Lung (tissue), 12 donors: Measurements from ENCODE around the gene PCK1. TPM values are rescaled to one million over a fixed set of nuclear protein-coding genes. Genes with fewer than 3 reads are reported as not detected.

Experiments
- ATAC-seq: fragments of 200-7000 bp; cut with Tn5 transposase; one replicate; pipeline ENCODE4 v1.9.1; 2020; ENCODE audit warnings: moderate number of reproducible peaks; ENCODE audit not compliant: insufficient read depth, low FRiP score
- DNase-seq, 3 donors: peaks; one replicate each; pipeline ENCODE4 v3.0.0-alpha.2; 2013 to 2017
- H3K27ac ChIP-seq, 2 donors: one replicate each; pipeline ENCODE4 v1.5.1; 2013; ENCODE audit warnings: mild to moderate bottlenecking in 2 of 2, moderate library complexity in 2 of 2, control low read depth in 1 of 2, inconsistent platforms in 1 of 2, low read depth in 1 of 2, low read length in 1 of 2
- H3K27me3 ChIP-seq, 3 donors: one replicate each; pipeline ENCODE4 v1.5.1; 2013; ENCODE audit warnings: low read length in 2 of 3; ENCODE audit not compliant: control insufficient read depth in 3 of 3, insufficient read depth in 3 of 3
- H3K36me3 ChIP-seq, 4 donors: one replicate each; pipeline ENCODE4 v1.5.1; 2013; ENCODE audit warnings: low read length in 4 of 4, mild to moderate bottlenecking in 1 of 4, moderate library complexity in 1 of 4; ENCODE audit not compliant: control insufficient read depth in 4 of 4, insufficient read depth in 4 of 4
- H3K4me1 ChIP-seq, 5 donors: one replicate each; pipeline ENCODE4 v1.5.1; 2013; ENCODE audit warnings: low read length in 5 of 5, mild to moderate bottlenecking in 2 of 5, moderate library complexity in 1 of 5; ENCODE audit not compliant: control insufficient read depth in 5 of 5, insufficient read depth in 5 of 5
- H3K4me3 ChIP-seq: one replicate; pipeline ENCODE4 v1.5.1; 2013; ENCODE audit warnings: mild to moderate bottlenecking, control low read depth, moderate library complexity
- H3K9ac ChIP-seq, 2 donors: one replicate each; pipeline ENCODE4 v1.5.1; 2013; ENCODE audit warnings: low read length in 2 of 2, control low read depth in 1 of 2; ENCODE audit not compliant: insufficient read depth in 1 of 2
- H3K9me3 ChIP-seq, 4 donors: one replicate each; pipeline ENCODE4 v1.5.1; 2013; ENCODE audit warnings: low read length in 3 of 4, mild to moderate bottlenecking in 1 of 4, moderate library complexity in 1 of 4; ENCODE audit not compliant: control insufficient read depth in 4 of 4, insufficient read depth in 3 of 4
- CTCF ChIP-seq: IDR thresholded peaks from 2 replicates; pipeline ENCODE4 v1.5.1; 2012; ENCODE audit warnings: mild to moderate bottlenecking; ENCODE audit errors: control extremely low read depth, extremely low read depth
- WGBS, 2 donors: extraction: QIAGEN DNeasy Blood & Tissue Kit; methylation state at CpG; one replicate each; pipeline ENCODE4 v1.1.7; 2013; 5-methylcytosine and 5-hydroxymethylcytosine counted together
- polyA plus RNA-seq, 2 donors: library from polyadenylated mRNA; stranded (reverse); fragments of 200-250 nt; gene quantifications; one replicate each; pipeline ENCODE4 v1.2.1, GENCODE V29; 2013
- total RNA-seq, 2 donors: library from RNA; depleted of rRNA in 1 of 2; stranded (reverse); fragments of >200 nt in 1 of 2; gene quantifications; one replicate each; pipeline ENCODE4 v1.2.1, GENCODE V29; 2014 to 2021
- donor health status: control.
- donor health status: control.
- donor health status: Bipolar disorder and iron deficiency.
- donor health status: healthy.
- donor health status: DM: yes; HTN: yes; CAD: no.

The PCK1 gene
- total and polyA plus RNA-seq, 4 donors: 0.05 to 1.7 (median 0.55) TPM

DNA sequence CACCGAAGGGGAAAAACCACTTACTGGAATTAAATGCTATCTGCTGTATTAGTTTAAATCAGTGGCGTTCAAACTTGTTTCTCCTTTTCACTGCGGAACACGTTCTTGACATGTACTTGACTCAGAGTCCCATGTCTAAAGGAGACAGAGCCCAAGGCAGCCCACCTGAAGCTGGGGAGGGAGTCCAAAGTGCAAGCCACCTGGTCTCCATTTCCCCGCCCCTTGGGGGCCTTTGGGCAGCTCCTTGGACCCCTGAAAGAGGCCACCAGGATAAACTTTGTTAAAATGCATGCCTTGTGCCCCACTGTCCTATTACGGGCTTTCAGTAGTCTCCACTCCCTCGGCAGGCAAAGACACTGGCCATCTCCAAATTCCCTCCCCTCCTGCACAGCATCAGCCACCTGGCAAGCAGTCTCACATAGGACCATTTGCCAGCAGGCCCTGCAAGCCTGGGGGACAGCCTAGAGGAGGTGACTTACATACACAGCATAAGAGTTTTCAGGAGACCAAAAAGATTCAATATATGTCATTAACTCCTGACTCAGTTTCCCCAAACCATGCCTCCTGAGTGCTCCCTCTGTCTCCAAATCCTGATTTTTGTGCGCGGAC lies 6.7 kb downstream of the PCK1 start:
- H3K27ac ChIP-seq: no peak overlapping the region
- no peak overlapping the region for H3K4me3 ChIP-seq

GRCh38 chr20:57568088-57568896 lies 7.4 kb downstream of the PCK1 start:
- Histone ChIP-seq H3K9ac (no peak overlapping the region), H3K9me3 (no peaks in the 10 kb centered on the region), H3K36me3 (no peaks in the 10 kb centered on the region), H3K27ac (no peak overlapping the region), H3K4me3 (no peak overlapping the region), H3K4me1 (peaks cover 0 to 7% (median 0%) of the 10 kb centered on the region in 5 donors), H3K27me3 (peaks cover 0 to 8% (median 0%) of the 10 kb centered on the region in 3 donors)
- no peak for TF ChIP-seq CTCF
- DNase-seq (no peak), ATAC-seq (no peak)
- WGBS, 2 donors: 74 to 75% methylated on average over 13 of the region's 13 CpGs

More for the DNA sequence above, 6.7 kb downstream of the PCK1 start:
- WGBS, 2 donors: 74 to 78% methylated on average over 9 of the region's 9 CpGs
- Histone ChIP-seq H3K27me3 (peaks cover 0 to 8% (median 0%) of the 10 kb centered on the region in 3 donors), H3K36me3 (no peaks in the 10 kb centered on the region), H3K4me1 (peaks cover 0 to 6% (median 0%) of the 10 kb centered on the region in 5 donors), H3K9me3 (no peaks in the 10 kb centered on the region), H3K9ac (no peak overlapping the region)
- no peak for ATAC-seq
- no peak for TF ChIP-seq CTCF
- no peak for DNase-seq

DNA sequence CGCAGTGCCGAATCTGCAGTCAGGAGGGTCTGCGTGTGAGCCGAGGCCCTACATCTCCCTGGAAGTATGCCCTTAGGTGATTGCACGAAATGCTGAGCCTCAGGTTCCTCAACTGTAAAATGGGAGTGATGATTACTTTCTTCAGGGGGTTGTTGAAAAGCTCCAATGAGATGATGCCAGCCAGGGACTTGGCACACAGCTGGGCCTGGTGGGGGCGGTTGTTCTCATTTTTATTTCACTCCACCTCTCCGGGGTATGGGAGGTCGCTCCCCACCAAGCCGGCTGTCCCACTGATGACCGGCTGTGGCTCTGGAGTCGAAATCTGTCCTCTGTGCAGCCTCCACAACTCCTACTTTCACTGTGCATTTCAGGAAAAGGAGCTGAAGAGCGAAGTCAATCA lies 8.1 kb downstream of the PCK1 start:
- Histone ChIP-seq H3K27ac (no peak overlapping the region), H3K4me3 (no peak overlapping the region), H3K9me3 (no peaks in the 10 kb centered on the region), H3K27me3 (peaks cover 0 to 8% (median 0%) of the 10 kb centered on the region in 3 donors), H3K9ac (no peak overlapping the region), H3K36me3 (no peaks in the 10 kb centered on the region), H3K4me1 (peaks cover 0 to 10% (median 0%) of the 10 kb centered on the region in 5 donors)
- DNase-seq (no peak), ATAC-seq (no peak)
- no peak for TF ChIP-seq CTCF
- 92 to 93% methylated on average over 12 of the region's 12 CpGs for WGBS, 2 donors
